NCI-H1092 (cell line): ENCODE results near the gene ABCB8.
"Not testable (repeated sequence)": the region's sequence is repeated elsewhere in the genome, so short reads cannot be mapped to it uniquely, and the experiment has no call there.

Source experiments
- DNase-seq: peaks from one replicate; lab custom pipeline; 2025; lab: John Stamatoyannopoulos, UW

Gene ABCB8

GRCh38 chr7:151014950-151015349, 13.3 kb upstream of the ABCB8 start:
- DNase-seq: no peak

- DNase-seq: no peak
These were observed 12.3 kb upstream of the ABCB8 start for GRCh38 chr7:151015967-151016366.

- DNase-seq: no peak
These were observed 11.7 kb upstream of the ABCB8 start for GRCh38 chr7:151016505-151016904.

DNA sequence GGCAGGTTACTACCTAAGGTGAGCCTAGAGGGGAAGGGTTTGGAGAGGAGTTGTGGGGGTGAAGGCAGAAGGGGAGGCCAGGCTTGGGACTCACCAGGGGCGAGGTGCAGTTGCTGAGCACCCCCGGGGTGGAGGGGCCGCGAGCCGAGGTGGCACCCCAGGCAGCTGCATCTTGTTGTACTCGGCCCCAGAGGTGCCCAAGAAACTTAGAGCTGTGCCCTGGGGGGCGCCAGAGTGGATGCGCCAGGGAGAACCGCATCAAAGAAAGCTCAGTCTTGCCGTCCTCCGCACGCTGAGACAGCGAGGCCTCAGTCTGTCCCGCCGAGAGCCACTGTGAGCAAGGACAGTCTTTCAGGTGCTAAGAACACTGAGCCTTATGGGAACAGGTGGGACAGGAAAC, 11.3 kb upstream of the ABCB8 start:
- no peak for DNase-seq

GRCh38 chr7:151017370-151017952, 10.8 kb upstream of the ABCB8 start:
- no peak for DNase-seq

- peak; percentile 63 for DNase-seq
These were observed 10.3 kb upstream of the ABCB8 start for GRCh38 chr7:151017953-151018420.

DNA sequence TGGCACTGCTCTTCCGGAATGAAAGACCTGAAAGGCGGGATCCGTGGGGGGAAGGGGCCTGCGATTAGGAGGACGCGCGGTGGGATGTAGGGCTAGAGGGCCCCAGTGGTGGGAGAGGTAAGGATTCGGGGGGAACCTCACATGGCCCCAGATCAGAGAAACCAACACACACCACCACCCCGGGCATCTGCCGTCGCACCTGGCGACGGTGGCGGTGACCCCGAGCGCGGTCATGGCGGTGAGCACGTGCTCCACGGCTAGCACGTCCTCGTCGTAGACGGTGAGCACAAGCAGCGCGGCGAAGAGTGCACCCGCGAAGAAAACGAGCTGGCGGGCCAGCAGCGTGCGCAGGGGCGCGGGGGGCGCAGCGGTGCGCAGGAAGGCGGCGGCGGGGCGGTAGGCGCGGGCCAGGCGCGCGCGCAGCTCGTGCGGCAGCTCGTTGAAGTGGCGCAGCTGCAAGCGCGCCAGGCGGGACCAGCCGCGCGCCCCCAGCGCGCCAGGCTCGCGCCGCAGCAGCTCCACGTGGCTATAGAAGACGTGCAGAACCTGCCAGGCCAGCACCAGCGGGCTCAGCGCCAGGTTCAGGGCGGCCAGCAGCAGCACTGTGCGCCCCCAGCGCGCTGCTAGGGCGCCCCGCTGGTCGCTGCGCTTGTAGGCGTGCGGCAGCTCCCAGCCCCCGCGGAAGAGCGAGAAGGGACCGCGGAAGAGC, 9.7 kb upstream of the ABCB8 start:
- DNase-seq: peak; percentile 64

- DNase-seq: no peak
These were observed 9.2 kb upstream of the ABCB8 start for GRCh38 chr7:151019130-151019447.

DNA sequence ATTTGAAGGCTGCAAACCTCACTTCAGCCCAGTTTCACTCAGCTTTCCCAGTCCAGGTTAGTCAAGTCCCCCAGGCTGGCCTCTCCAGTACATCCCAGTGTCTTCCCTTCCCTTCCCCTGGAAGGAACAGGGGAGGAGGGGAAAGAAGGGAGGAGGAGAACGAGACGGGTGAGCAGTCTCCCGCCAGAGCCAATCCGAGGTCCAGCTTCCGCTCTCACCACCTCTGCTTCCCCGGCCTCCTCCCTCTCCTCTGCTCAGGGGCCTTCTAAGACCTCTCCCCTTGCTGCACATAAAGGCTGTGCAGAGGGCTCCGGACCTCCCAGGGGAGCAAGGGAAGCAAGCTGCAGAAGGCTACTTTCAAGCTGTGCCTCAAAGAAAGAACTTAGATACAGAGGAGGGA, 8.0 kb upstream of the ABCB8 start:
- DNase-seq: no peak

DNA sequence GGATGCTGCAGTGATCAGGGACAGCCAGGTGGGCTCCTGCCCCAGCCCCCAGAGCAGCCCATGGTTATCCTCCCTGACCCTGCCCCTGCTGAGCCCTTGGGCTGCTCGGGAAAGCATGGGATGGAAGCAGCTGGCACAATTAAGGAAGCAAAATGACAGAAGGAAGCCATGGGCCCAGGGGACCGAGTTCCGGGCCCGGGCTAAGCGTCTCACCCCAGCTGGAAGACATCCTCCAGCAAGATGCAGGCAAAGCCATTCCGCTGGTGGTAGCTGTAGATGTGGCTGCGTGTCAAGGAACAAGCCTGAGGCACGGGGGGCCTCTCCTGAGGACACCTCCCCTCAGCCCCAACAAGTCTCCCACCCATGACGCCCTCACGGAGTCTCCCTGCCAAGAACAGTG, 5.0 kb upstream of the ABCB8 start:
- DNase-seq: no peak

DNA sequence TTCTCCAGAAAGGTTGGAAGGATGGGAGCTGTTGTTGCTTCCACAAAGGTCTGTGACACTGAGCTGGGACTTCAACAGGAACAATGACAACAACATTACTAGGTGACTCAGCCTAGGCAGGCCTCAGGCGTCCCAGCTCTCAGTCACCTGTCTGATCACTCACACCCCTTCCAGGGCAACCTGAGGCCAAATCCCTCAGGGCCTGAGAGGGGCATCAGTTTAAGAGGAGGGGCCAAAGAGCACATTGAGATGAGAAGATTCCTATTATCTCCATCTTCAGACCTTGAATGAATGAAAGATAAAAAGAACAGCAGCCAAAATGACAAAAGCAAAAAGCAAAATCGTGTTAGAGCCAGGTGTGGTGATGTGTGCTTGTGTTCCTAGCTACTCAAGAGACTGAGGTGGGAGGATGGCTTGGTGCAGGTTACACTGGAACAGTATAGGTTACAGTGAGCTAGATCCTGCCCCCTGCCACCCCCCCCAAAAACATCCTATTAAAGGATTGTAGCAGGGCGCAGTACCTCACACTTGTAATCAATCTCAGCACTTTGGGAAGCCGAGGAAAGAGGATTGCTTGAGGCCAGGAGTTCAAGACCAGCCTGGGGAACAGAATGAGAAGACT, 3.7 kb upstream of the ABCB8 start, which contains the start of gene ATG9B:
Gene ATG9B, minus strand, starts transcription at position 60 of the 622 bp plus-strand sequence. CDS start 71 bp downstream, outside the sequence.
- no peak for DNase-seq

GRCh38 chr7:151025924-151026671, 2.2 kb upstream of the ABCB8 start:
- no peak for DNase-seq

GRCh38 chr7:151026771-151027727, 1.2 kb upstream of the ABCB8 start:
- not testable (repeated sequence) for DNase-seq

DNA sequence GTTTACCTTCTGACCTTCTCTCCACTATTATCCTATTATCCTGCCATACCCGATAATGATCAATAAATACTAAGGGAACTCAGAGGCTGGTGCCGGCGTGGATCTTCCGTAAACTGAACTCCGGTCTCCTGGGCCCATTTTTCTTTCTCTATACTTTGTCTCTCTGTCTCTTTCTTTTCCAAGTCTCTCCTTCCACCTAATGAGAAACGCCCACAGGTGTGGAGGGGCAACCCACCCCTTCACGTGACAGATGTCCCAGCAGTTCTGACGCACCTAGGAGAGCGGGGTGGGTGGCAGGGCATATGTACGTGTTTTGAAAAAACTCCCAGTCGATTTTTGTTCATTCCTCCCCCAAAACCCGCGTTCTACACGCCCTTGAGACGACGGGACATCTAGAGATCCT, 521 bp upstream of the ABCB8 start:
- DNase-seq: not testable (repeated sequence)

- DNase-seq: no peak
These were observed 775 bp downstream of the ABCB8 start for GRCh38 chr7:151028948-151029501.

DNA sequence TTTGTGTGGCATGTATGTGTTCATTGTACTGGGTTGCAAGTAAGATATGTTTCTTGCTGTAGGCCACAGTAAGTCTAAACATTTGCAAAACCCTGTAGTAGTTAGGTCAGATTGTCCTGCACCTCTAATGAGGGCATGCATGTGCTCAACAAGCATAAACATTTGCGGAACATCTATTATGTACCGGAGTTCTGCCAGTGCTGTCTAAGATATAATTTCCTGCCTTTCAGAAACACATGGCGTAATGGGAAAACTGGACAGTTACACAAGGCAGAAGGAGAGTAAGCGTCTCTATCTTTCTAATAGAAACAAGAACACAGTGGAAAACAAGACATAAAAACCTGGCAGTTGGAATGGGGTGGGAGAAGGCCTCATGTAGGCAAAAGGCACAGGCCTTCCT, 2.8 kb downstream of the ABCB8 start:
- no peak for DNase-seq

DNA sequence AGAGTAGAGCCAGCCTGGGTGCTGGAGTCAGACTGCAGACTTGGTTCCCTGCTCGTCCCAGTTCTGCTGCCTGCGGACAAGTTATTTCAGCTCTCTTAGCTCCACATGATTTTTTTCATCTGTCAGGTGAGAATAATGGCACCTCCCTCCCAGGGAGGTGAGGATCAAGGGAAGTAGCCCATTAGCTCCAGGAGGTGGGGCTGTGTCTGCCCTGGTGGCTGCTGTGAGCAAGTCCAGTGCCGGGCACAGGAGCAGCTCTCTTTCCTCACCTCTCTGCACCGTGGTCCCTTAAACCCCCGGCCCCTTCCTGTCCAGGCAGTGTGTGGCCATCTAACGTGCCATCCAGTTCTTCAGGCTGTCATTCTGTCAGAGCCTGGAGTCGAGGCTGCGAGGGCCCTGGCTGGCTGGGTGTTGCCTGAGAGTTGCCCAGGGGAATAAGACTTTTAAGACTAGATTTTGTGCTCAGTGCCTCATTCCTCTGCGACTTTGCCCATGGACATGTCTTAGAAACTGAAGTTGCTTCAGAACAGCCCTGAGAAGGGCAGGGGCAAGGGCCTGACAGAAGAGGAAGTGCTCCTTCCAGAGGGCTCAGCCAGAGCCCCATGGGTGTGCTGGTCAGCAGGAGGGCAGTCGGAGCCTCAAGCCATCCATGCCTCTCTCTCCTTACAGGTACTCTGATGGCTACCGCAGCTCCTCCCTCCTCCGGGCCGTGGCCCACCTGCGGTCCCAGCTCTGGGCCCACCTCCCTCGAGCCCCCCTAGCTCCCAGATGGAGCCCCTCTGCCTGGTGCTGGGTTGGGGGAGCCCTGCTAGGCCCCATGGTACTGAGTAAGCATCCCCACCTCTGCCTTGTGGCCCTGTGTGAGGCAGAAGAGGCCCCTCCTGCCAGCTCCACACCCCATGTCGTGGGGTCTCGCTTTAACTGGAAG, 5.0 kb downstream of the ABCB8 start:
- DNase-seq: no peak

- DNase-seq: no peak
These were observed 5.6 kb downstream of the ABCB8 start for GRCh38 chr7:151033864-151034249.

GRCh38 chr7:151034312-151035025, 6.2 kb downstream of the ABCB8 start:
- DNase-seq: no peak
